Stimulated activated CD4-positive, alpha-beta T cell treated with anti-CD3 and anti-CD28 coated beads, Interleukin-4, amount 100 ng/mL, for 24 hours (primary cell): ENCODE results near the gene HIPK2.

Source experiments
- DNase-seq: peaks from one replicate; pipeline ENCODE4 v3.0.0-alpha.2; 2020

Gene HIPK2

GRCh38 chr7:139667377-139667776, 110.4 kb downstream of the HIPK2 start:
- DNase-seq, result no peak

- DNase-seq, result no peak
Observed at GRCh38 chr7:139666501-139666900, 111.3 kb downstream of the HIPK2 start.

GRCh38 chr7:139664434-139664833, 113.4 kb downstream of the HIPK2 start:
- DNase-seq, result no peak

GRCh38 chr7:139663608-139664177, 114.1 kb downstream of the HIPK2 start:
- DNase-seq, result no peak

- no peak for DNase-seq
Observed at GRCh38 chr7:139661903-139662302, 115.9 kb downstream of the HIPK2 start.

- DNase-seq, result no peak
Observed at GRCh38 chr7:139661043-139661440, 116.8 kb downstream of the HIPK2 start.

GRCh38 chr7:139660317-139661042, 117.3 kb downstream of the HIPK2 start:
- no peak for DNase-seq

- DNase-seq, result no peak
Observed at GRCh38 chr7:139659922-139660316, 117.9 kb downstream of the HIPK2 start.

- DNase-seq, result no peak
Observed at GRCh38 chr7:139658908-139659675, 118.7 kb downstream of the HIPK2 start.

- DNase-seq, result no peak
Observed at GRCh38 chr7:139658296-139658695, 119.5 kb downstream of the HIPK2 start.

- DNase-seq, result no peak
Observed at GRCh38 chr7:139657725-139658124, 120.1 kb downstream of the HIPK2 start.

- DNase-seq, result no peak
Observed at GRCh38 chr7:139656387-139656786, 121.4 kb downstream of the HIPK2 start.

- no peak for DNase-seq
Observed at GRCh38 chr7:139655305-139655704, 122.5 kb downstream of the HIPK2 start.

GRCh38 chr7:139654276-139655181, 123.3 kb downstream of the HIPK2 start:
- DNase-seq, result no peak

- DNase-seq, result no peak
Observed at GRCh38 chr7:139651914-139652313, 125.9 kb downstream of the HIPK2 start.

GRCh38 chr7:139651308-139651707, 126.5 kb downstream of the HIPK2 start:
- DNase-seq, result no peak

- DNase-seq, result no peak
Observed at GRCh38 chr7:139650429-139651100, 127.2 kb downstream of the HIPK2 start.

- no peak for DNase-seq
Observed at GRCh38 chr7:139648941-139649425, 128.8 kb downstream of the HIPK2 start.

- DNase-seq, result no peak
Observed at GRCh38 chr7:139648391-139648861, 129.4 kb downstream of the HIPK2 start.

- no peak for DNase-seq
Observed at GRCh38 chr7:139647814-139648390, 129.9 kb downstream of the HIPK2 start.

GRCh38 chr7:139647085-139647484, 130.7 kb downstream of the HIPK2 start:
- no peak for DNase-seq

GRCh38 chr7:139646566-139646965, 131.2 kb downstream of the HIPK2 start:
- DNase-seq, result no peak
